Stimulated activated CD8-positive, alpha-beta memory T cell treated with anti-CD3 and anti-CD28 coated beads, Interleukin-4, amount 100 ng/mL, for 48 hours (primary cell): Measurements from ENCODE around the gene RMC1.
"Not testable (repeated sequence)": the region's sequence is repeated elsewhere in the genome, so short reads cannot be mapped to it uniquely, and the experiment has no call there.

Source experiments
- DNase-seq: peaks from one replicate; pipeline ENCODE4 v3.0.0-alpha.2; 2020

The RMC1 gene

GRCh38 chr18:23498877-23499276 lies 4.4 kb upstream of the RMC1 start:
- peak; percentile 77 for DNase-seq

DNA sequence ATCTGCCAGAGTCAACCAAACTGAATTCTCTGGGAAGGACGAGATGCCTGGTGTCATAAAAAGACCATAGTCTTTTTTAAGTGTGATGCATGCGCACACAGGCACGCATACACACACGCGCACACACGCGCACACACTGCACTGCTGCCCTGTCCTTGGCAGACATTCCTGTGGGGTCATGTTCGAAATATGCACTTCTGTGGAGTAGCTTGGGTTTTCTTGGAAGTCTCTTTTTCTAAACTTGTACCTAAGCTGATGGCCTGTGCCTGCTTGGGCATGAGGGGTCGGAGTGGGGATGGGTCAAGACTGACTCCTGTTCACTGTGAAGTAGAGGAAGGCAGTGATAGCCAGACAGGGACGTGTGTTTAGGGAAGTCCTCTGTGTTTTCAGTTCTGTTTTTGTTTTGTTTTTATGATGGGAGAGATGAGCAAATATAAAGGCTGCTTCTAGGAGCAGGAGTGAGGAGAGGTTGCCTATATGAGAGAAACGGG lies 4.0 kb upstream of the RMC1 start:
- DNase-seq = no peak

DNA sequence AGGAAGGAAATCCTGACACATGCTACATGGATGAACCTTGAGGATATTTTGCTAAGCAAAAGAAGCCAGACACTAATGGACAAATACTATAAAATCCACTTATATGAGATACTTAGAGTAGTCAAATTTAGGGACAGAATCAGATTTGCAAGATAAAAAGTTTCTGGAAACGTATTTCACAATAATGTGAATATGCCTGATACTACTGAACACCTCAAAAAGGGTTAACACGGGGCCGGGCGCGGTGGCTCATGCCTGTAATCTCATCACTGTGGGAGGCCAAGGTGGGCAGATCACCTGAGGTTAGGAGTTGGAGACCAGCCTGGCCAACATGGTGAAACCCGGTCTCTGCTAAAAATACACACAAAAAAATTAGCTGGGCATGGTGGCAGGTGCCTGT lies 1.7 kb upstream of the RMC1 start:
- DNase-seq = no peak

- DNase-seq = no peak
These were observed 734 bp upstream of the RMC1 start for GRCh38 chr18:23502516-23503037.

DNA sequence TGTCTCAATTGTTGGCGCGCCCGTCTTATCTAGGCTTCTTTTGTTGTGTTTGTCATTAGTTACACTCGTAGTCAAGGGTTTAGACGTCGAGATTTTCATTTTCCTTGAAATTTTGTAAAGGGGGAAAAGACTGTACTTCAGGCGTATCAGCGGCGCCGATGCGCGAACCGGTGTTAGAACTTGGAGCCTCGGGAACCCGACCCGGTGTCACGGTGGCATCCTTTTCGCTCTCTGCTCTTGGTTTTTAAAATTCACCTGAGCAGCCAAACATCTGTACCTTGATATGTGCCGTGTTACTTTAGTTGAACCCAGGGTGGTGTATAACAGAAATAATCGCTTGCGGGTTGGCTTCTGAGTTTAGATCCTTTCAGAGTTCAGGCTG lies 643 bp downstream of the RMC1 start:
- DNase-seq = no peak

GRCh38 chr18:23504720-23505119 lies 1.4 kb downstream of the RMC1 start:
- DNase-seq = no peak

DNA sequence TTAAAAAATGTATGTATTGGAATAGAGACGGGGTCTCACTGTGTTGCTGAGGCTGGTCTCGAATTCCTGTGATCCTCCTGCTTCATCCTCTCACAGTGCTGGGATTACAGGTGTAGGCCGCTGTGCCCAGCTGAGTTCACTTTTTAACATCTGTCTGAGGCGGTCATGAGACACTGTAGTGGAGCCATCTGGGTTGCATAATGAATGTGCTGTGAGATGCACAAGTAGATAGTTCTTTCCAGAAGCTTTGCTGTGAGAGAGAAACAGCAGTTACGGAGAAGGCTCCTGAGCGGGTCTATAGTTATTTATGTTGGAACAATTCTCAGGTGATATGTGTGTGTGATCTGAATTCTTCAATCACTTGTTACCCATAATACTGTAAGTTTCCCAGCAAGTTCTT lies 3.1 kb downstream of the RMC1 start:
- DNase-seq = no peak

GRCh38 chr18:23510923-23511322 lies 7.6 kb downstream of the RMC1 start:
- not testable (repeated sequence) for DNase-seq

- not testable (repeated sequence) for DNase-seq
These were observed 8.9 kb downstream of the RMC1 start for GRCh38 chr18:23512216-23512615.

DNA sequence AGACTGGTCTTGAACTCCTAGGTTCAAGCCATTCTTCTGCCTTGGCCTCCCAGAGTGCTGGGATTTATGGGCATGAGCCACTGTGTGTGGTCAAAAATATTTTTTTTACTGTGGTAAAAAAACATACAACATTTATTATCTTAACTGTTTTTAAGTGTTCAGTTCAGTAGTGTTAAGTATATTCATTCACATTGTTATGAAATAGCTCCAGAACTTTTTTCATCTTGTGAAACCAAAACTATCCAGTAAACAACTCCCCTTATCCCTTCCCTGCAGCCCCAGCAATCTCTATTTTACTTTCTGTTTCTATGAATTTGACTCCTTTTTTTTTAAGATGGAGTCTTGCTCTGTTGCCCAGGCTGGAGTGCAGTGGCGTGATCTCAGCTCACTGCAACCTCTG lies 9.3 kb downstream of the RMC1 start:
- no peak for DNase-seq

GRCh38 chr18:23515911-23516546 lies 12.7 kb downstream of the RMC1 start:
- peak; percentile 83 for DNase-seq

GRCh38 chr18:23519734-23520133 lies 16.4 kb downstream of the RMC1 start:
- no peak for DNase-seq

DNA sequence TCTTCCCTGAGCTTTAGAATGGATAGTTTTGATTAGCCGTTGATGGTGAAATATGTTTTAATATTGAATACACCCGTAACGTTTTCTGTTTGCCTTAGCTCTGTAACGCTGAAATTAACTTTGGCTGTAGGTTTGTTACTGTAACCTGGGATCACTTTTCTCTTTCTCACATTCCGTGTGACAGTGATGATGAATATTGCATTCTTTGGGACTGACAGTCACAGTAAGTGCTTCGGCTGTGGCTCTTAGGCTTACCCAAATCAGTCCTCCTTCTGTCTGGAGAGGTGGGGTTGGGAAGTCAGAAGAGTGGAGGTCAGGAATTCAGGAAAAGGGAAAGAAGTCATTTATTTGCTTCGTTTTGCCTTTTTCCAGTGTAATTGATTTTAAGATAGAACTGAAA lies 18.0 kb downstream of the RMC1 start:
- no peak for DNase-seq

DNA sequence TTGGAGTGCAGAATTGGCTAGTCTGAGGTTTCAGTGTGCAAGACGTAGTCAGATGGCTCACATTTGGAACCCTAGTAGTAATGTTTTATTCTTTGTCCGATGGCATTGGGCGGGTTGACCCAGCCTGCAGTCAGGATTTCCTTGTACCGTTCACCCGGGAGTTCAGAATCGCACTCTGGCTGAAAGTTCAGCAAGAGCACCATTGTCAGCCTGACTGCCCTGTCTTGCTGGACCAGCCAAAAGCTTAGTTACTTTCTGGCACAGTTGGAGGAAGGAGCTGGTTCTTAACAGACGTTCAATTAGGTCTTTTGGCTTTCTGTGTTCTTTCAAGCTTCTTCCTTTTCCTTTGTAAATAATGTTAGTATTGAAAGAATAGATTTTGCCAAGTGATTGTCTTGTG lies 18.6 kb downstream of the RMC1 start:
- no peak for DNase-seq

DNA sequence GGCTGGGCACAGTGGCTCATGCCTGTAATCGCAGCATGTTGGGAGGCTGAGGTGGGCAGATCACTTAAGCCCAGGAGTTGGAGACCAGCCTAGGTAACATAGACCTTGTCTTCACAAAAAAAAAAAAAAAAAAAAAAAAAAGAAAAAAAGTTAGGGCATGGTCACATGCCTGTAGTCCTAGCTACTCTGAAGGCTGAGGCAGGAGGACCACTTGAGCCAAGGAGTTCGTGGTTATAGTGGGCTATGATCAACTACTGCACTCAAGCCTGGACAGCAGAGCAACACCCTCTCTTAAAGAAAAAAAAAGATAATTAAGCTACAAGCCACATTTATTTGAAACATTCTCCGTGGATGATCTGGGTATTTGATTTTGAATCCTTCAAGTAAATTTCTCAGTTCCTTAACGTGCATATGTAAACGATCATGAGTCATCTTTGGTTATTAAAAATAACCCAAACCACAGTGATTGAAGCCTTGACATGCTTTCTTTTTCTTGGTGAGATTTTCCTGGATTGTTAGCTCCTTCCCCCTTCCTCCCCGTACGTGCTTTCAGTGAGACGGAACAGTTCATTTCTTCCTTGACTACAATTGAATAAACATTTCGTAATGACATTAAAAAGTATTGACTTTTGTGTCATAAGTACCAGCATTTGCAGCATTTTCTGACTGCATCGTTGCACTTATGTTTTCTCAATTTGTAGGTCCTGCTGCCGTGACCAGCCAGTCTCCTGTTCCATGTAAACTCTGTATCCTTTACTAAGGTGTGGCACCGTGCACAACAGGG lies 20.3 kb downstream of the RMC1 start:
- no peak for DNase-seq

DNA sequence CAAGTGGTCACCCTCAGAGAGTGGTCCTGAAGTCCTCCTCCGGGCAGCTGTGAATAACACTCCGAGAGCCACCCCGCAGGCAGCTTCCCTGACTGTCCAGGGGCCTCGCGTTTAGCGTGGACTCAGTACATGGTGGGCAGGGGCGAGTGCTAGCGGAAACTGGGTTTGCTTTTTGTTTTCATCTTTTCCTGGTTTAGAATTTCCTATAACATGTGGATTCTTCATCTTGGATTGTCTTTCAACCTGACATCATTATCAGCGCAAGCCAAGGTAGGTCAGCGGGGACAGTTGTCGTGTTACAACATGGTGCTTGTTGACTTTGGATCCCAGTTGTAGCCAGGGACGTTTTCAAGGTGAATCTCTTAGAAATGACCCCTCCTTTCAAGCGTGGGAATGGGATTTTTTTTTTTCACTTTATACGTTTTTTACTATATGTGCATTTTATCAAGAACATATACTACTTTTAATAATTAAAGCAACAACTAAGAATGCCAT lies 20.9 kb downstream of the RMC1 start:
- DNase-seq = no peak

- no peak for DNase-seq
These were observed 23.3 kb downstream of the RMC1 start for GRCh38 chr18:23526501-23527063.

GRCh38 chr18:23528580-23529472 lies 25.5 kb downstream of the RMC1 start:
- no peak for DNase-seq

- DNase-seq = no peak
These were observed 26.3 kb downstream of the RMC1 start for GRCh38 chr18:23529604-23530003.

GRCh38 chr18:23530195-23530594 lies 26.9 kb downstream of the RMC1 start:
- no peak for DNase-seq

DNA sequence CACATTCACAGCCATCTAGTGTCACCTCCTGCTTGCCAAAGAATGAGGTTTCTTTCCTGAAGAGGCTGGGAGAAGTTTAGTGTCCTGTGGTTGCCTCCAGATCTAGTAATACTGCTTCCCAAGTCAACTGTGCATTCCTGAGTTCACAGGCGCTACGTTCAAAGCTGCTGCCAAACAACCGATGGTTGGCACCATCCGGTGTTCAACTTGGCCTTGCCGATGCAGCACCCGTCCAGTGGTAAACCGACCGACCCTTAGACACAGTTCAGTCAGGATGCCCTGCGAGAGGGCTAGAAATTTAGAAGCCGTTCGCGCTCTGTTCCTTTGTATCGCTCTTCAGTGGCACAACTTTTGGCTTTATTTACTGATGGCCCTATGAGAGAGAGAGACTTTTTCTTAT lies 28.6 kb downstream of the RMC1 start:
- DNase-seq = no peak

DNA sequence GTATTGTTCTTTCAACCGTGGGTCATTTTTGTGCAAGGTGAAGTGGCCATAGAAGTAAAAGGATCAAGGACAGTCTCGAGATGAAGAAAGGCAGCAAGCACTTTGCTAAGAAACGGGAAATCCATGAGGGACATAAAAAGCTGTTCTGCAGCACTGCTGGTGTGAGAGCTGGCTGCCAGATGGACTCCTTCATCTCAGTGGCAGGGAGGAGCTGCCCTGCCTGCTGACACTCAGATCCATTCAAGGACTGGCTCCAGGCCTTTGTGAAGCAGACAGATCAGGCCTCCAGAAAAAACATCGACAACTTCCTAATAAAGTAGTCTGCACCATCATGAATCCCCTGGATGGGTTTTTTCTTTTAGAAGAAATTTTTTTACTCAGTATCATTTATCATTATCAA lies 29.5 kb downstream of the RMC1 start:
- no peak for DNase-seq

- no peak for DNase-seq
These were observed 31.0 kb downstream of the RMC1 start for GRCh38 chr18:23534276-23534675.
